Esophagus (tissue), 2 donors: ENCODE data around the gene KRTAP5-8. TPM values are rescaled to one million over a fixed set of nuclear protein-coding genes. Genes with fewer than 3 reads are reported as not detected.
"Not testable (repeated sequence)": the region's sequence is repeated elsewhere in the genome, so short reads cannot be mapped to it uniquely, and the experiment has no call there.

ENCODE experiments used
- H3K27ac ChIP-seq, 2 donors: one replicate each; pipeline ENCODE4 v1.5.1; 2013; ENCODE audit warnings: low read depth in 2 of 2, mild to moderate bottlenecking in 2 of 2, inconsistent platforms in 1 of 2, low read length in 1 of 2, moderate library complexity in 1 of 2
- H3K27me3 ChIP-seq, 2 donors: one replicate each; pipeline ENCODE4 v1.6.1; 2013; ENCODE audit warnings: low read length in 2 of 2, control low read depth in 1 of 2, mild to moderate bottlenecking in 1 of 2; ENCODE audit not compliant: insufficient read depth in 2 of 2, control insufficient read depth in 1 of 2
- H3K36me3 ChIP-seq, 2 donors: one replicate each; pipeline ENCODE4 v1.6.1; 2013; ENCODE audit warnings: low read length in 1 of 2; ENCODE audit not compliant: control insufficient read depth in 2 of 2, insufficient read depth in 2 of 2
- H3K4me1 ChIP-seq, 2 donors: one replicate each; pipeline ENCODE4 v1.6.1; 2013; ENCODE audit warnings: low read length in 1 of 2; ENCODE audit not compliant: control insufficient read depth in 2 of 2, insufficient read depth in 2 of 2
- H3K4me3 ChIP-seq, 2 donors: one replicate each; pipeline ENCODE4 v1.5.1; 2013; ENCODE audit warnings: low read length in 2 of 2, mild to moderate bottlenecking in 2 of 2, low read depth in 1 of 2, moderate library complexity in 1 of 2
- H3K9me3 ChIP-seq, 2 donors: one replicate each; pipeline ENCODE4 v1.6.1; 2013; ENCODE audit warnings: mild to moderate bottlenecking in 2 of 2, low read depth in 1 of 2, low read length in 1 of 2, moderate library complexity in 1 of 2; ENCODE audit not compliant: control insufficient read depth in 2 of 2, insufficient read depth in 1 of 2
- whole genome bisulfite sequencing, 2 donors: extraction: QIAGEN DNeasy Blood & Tissue Kit; methylation state at CpG; one replicate each; pipeline ENCODE4 v1.1.7; 2013; 5-methylcytosine and 5-hydroxymethylcytosine counted together
- polyA plus RNA-seq, 2 donors: library from polyadenylated mRNA; stranded (reverse); fragments of 200-250 nt; gene quantifications; one replicate each; pipeline ENCODE4 v1.2.3, GENCODE V29; 2013
- donor health status: healthy with polysubstance abuse.
- donor health status: Bipolar disorder and iron deficiency.

KRTAP5-8 gene
- polyA plus RNA-seq, 2 donors = 0.07 to 0.31 TPM

DNA sequence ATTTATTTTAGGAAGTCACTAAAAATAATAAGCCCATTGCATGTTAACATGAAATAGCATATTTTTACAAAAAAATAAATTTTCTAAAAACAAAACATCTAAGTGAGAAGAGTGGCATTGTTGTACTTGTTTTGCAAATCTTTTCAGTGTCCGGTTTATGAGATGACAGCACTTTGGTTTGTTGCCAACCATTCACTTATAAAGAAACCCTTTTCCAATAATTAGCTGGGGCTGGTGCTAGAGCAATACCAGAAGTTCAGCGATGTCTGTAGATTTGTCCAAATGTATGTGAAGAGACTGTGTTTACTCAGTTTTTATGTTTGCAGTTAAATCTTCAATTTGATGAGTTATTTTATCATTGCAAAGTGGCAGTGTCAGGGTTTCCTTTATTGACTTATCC lies 32.8 kb upstream of the KRTAP5-8 start:
- H3K4me1 ChIP-seq = peaks cover 3 to 4% of the 10 kb centered on the region in 2 donors
- peaks cover 10 to 21% of the 10 kb centered on the region in 2 donors for H3K36me3 ChIP-seq
- no peak overlapping the region for H3K4me3 ChIP-seq
- peaks cover 0 to 3% of the 10 kb centered on the region in 2 donors for H3K9me3 ChIP-seq
- no peaks in the 10 kb centered on the region for H3K27me3 ChIP-seq
- 48 to 56% methylated on average over 2 of the region's 2 CpGs for WGBS, 2 donors
- H3K27ac ChIP-seq = no peak overlapping the region

DNA sequence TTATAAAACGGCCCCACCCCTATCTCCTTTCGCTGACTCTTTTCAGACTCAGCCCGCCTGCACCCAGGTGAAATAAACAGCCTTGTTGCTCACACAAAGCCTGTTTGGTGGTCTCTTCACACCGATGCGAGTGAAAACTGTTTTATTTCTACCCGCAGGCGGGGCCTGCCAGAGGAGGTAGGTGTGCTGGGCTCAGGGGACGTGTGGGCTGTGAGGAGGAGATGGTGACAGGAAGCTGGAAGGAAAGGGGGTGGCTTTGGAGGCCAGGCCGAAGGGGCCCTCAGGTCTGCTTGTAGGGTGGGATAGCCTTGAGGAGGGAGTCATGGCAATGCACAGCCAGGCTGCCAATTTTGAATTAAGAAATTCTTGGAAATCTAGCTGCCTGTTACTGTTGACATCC lies 32.0 kb upstream of the KRTAP5-8 start:
- H3K36me3 ChIP-seq = peaks cover 10 to 17% of the 10 kb centered on the region in 2 donors
- 83 to 90% methylated on average over 9 of the region's 9 CpGs for WGBS, 2 donors
- H3K9me3 ChIP-seq = peaks cover 2 to 5% of the 10 kb centered on the region in 2 donors
- H3K27ac ChIP-seq = no peak overlapping the region
- peaks cover 3 to 4% of the 10 kb centered on the region in 2 donors for H3K4me1 ChIP-seq
- H3K27me3 ChIP-seq = no peaks in the 10 kb centered on the region
- no peak overlapping the region for H3K4me3 ChIP-seq

DNA sequence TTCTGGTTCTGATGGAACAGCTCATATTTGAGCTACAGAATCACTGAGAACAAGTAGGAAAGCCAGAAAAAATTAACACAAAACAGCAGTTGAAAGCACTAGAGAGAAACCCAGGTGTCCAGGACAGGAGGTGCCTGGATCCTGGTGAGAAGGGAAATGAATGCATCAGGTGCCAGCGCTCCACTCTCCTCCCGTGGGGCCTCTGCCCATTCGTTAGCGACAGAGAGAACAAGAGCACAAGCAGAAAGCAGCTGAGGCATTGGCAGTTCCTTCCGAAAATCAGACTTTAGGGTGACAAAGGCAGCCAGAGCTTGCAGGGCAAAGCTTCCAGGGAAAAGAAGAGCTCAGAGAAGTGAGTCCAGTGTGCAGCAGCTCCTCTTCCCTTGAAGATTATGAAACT lies 30.7 kb upstream of the KRTAP5-8 start:
- no peak overlapping the region for H3K27ac ChIP-seq
- H3K9me3 ChIP-seq = peaks cover 4 to 6% of the 10 kb centered on the region in 2 donors
- H3K4me3 ChIP-seq = no peak overlapping the region
- peaks cover 0 to 4% of the 10 kb centered on the region in 2 donors for H3K36me3 ChIP-seq
- H3K4me1 ChIP-seq = peaks cover 3 to 4% of the 10 kb centered on the region in 2 donors
- WGBS, 2 donors = 93 to 94% methylated on average over 5 of the region's 5 CpGs
- H3K27me3 ChIP-seq = no peaks in the 10 kb centered on the region

DNA sequence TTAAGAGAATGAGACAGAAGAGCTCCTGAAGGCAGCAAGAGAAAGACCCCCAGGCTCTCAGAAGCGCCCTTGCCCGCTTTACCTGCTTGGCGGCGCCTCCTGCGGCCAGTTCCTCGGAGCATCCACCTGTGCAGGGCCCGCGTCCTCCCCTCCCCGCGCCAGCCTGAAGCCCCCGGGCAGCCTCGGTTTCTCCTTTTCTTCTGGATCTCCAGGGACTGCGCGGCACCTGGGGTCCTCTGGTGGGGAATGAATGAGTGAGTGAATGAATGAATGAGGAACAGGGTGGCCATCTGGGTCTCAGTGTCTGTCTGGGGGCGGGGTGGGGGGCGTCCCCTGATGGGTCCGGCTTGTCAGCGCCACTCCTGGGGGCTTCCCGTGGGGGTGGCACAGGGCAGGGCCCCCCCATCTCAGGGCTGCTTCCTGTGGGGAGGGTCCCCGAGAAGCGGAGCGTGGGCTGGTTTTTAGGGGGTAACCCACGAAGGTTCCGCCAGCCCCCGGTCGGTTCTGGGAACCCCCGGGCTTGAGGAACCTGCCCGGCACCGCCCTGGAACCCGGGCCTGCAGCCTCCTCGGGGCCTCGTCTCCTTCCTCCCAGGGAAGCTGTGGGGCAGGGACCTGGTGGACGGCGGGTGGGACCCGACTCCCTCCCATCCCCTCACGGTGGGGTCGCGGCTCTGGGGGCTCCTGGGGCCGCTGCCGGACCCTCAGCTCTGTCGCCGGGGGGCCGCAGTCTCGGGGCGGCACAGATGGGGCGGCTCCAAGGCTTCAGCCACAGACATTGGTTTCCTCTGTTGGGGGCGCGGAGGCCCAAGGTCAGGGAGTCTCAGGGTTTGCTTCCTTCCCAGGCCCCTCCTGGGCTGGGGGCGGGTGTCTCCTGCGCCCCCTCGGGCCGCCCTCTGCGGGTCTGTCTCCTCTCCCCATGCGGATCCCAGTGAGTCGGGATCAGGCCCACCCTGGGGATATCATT lies 19.0 kb upstream of the KRTAP5-8 start:
- Histone ChIP-seq H3K27me3 (no peaks in the 10 kb centered on the region), H3K4me1 (no peaks in the 10 kb centered on the region), H3K27ac (no peak overlapping the region), H3K9me3 (no peaks in the 10 kb centered on the region), H3K36me3 (no peaks in the 10 kb centered on the region), H3K4me3 (no peak overlapping the region)
- WGBS, 2 donors = 94 to 96% methylated on average over 52 to 55 of the region's 55 CpGs

DNA sequence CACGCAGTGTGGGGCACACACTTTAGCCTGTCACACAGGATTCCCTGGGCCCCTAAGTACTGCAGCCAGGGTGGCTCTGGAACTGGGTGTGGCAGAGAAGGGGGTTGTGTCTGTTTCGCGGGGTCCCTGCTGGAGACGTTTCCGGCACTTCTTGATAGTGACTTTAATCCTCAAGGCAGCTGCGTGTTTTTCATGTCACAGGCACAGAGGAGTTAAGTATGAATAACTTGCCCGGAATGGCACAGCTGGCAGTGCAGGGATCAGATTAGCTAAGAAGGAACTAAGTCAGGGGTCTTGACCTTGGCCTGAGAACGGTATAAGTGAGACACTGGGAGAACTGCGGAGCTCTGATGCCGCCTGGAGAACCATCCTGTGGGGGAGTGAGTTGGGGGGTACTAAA lies 18.3 kb upstream of the KRTAP5-8 start:
- no peaks in the 10 kb centered on the region for H3K4me1 ChIP-seq
- H3K27me3 ChIP-seq = no peaks in the 10 kb centered on the region
- no peaks in the 10 kb centered on the region for H3K36me3 ChIP-seq
- no peaks in the 10 kb centered on the region for H3K9me3 ChIP-seq
- no peak overlapping the region for H3K27ac ChIP-seq
- 74 to 80% methylated on average over 10 of the region's 10 CpGs for WGBS, 2 donors
- H3K4me3 ChIP-seq = no peak overlapping the region

DNA sequence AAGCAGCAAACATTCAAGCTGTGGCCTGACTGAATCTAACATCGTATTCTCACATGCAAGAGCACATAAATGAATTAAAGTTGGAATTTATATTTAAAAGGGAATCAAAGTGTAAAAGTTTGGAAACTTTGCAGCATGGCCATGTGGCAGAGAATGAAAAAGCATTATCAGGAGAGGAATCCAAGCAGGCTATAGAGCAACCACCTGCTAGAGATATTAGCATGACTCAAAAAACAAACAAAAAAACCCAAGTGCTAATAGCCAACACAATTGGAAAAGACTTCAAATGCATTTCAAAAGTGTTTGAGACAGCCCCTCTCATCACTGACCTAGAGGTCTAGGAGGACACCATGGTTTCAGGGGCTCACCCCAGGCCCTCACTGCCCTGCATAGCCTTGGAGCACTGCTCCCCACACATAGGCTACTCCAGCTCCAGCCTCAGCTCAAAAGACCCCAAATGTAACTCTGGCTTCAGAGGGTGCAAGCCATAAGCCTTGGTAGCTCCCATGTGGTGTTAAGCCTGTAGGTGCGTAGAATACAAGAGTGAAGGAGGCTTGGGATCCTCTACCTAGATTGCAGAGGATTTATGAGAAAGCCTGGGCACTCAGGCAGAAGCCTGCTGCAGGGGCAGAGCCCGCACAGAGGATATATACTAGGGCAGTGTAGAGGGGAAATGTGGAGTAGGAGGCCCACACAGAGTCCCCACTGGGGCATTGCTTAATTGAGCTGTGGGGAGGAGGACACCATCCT lies 12.5 kb upstream of the KRTAP5-8 start:
- H3K27me3 ChIP-seq = no peaks in the 10 kb centered on the region
- 62 to 66% methylated on average over 3 of the region's 3 CpGs for WGBS, 2 donors
- peaks cover 0 to 3% of the 10 kb centered on the region in 2 donors for H3K9me3 ChIP-seq
- H3K4me1 ChIP-seq = no peaks in the 10 kb centered on the region
- H3K4me3 ChIP-seq = no peak overlapping the region
- H3K27ac ChIP-seq = no peak overlapping the region
- H3K36me3 ChIP-seq = no peaks in the 10 kb centered on the region

DNA sequence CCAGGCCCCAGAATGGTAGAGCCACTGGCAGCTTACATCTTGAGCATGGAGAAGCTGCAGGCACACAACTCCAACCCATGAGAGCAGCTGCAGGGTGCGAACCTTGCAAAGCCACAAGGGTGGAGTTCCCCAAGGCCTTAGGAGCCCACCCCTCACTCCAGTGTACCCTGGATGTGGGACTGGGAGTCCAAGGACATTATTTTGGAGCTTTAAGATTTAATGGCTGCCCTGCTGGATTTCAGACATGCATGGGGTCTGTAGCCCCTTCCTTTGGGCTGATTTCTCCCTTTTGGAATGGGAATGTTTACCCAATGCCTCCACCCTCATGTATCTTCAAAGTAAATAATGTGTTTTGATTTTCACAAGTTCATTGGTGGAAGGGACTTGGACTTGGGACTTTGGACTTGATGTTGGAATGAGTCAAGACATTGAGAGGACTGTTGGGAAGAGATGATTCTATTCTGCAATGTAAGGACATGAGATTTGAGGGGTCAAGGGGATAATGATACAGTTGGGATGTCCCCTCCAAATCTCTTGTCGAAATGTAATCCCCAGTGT lies 11.8 kb upstream of the KRTAP5-8 start:
- no peaks in the 10 kb centered on the region for H3K27me3 ChIP-seq
- H3K27ac ChIP-seq = no peak overlapping the region
- H3K4me3 ChIP-seq = no peak overlapping the region
- H3K9me3 ChIP-seq = peaks cover 0 to 3% of the 10 kb centered on the region in 2 donors
- no peaks in the 10 kb centered on the region for H3K36me3 ChIP-seq
- H3K4me1 ChIP-seq = no peaks in the 10 kb centered on the region
- 85 to 88% methylated on average over 2 of the region's 2 CpGs for WGBS, 2 donors

DNA sequence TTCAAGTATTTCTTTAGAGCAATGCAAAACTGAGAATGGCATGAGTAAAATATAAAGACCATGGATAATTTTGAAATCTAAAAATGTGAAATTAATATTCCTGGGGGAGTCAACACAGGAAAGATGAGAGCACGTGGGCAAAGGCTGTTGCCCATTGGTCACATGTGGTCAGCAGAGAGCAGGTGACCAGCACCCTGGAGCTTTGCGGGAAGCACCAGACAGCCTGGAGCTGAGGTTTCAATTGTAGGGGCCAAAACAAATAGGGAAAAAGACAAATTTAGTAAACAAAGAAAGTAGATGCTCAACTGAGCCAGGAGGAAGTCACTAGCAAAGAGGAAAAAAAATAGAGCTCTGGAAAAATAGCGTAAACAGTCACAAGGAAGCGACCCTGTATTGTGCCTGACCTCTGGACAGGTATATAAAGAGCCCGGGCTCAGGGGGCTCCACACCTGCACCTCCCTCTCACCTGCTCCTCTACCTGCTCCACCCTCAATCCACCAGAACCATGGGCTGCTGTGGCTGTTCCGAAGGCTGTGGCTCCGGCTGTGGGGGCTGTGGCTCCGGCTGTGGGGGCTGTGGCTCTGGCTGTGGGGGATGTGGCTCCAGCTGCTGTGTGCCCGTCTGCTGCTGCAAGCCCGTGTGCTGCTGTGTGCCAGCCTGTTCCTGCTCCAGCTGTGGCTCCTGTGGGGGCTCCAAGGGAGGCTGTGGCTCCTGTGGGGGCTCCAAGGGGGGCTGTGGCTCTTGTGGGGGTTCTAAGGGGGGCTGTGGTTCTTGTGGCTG lies 10.8 kb upstream of the KRTAP5-8 start, which contains the start of gene KRTAP5-7:
KRTAP5-7 (plus strand) TSS at position 472 of the 780 bp plus-strand sequence; CDS start at position 506, 34 bp downstream.
- H3K4me1 ChIP-seq, H3K36me3 ChIP-seq, H3K9me3 ChIP-seq, H3K4me3 ChIP-seq, H3K27me3 ChIP-seq, H3K27ac ChIP-seq: not testable (repeated sequence)
- WGBS, 2 donors = 56 to 58% methylated on average over 10 of the region's 10 CpGs
